Colonic mucosa (tissue), 4 donors: Measurements from ENCODE around the gene ARL6IP1. TPM values are rescaled to one million over a fixed set of nuclear protein-coding genes. Genes with fewer than 3 reads are reported as not detected.

Experiments
- DNase-seq: peaks from one replicate; pipeline ENCODE4 v3.0.0-alpha.2; 2020
- H3K27ac ChIP-seq: fragments of 200-600 bp; one replicate; pipeline ENCODE4 v1.8.0; 2021
- H3K27me3 ChIP-seq: fragments of 200-600 bp; one replicate; pipeline ENCODE4 v1.8.0; 2021
- H3K36me3 ChIP-seq: fragments of 200-600 bp; one replicate; pipeline ENCODE4 v1.8.0; 2021
- H3K4me1 ChIP-seq: fragments of 200-600 bp; one replicate; pipeline ENCODE4 v1.8.0; 2021; ENCODE audit warnings: mild to moderate bottlenecking
- H3K4me3 ChIP-seq: fragments of 200-600 bp; one replicate; pipeline ENCODE4 v1.8.0; 2021
- H3K9ac ChIP-seq, 2 donors: one replicate each; pipeline ENCODE4 v1.7.0; 2013; ENCODE audit warnings: control low read depth in 2 of 2, low read depth in 2 of 2, low read length in 2 of 2
- H3K9me3 ChIP-seq: fragments of 200-600 bp; one replicate; pipeline ENCODE4 v1.8.0; 2021
- intact Hi-C: fragments of 100-400 bp; cut with DNase I; formaldehyde crosslinking; loops from one replicate; pipeline ENCODE4 v1.14.1; 2022
- total RNA-seq, 2 donors: library from RNA; stranded (reverse); fragmentation: NEBNext Ultra II Directional in 1 of 2; extraction: Animal tissue kit (Norgen Biotek cat#: 25700) in 1 of 2; gene quantifications; one replicate each; pipeline ENCODE4 v1.2.1, GENCODE V29; 2021
- TF ChIP-seq, protein P1 (sequence below): fragments of 200-600 bp; IDR thresholded peaks from one replicate; pipeline ENCODE4 v1.8.0; 2022; ENCODE audit warnings: antibody characterized with exemption, mild to moderate bottlenecking
- donor health status: healthy.
- donor health status: DM: no; HTN: no; CAD: no.
- donor health status: DM: no; HTN: no; CAD: no.

ARL6IP1 gene
- total RNA-seq, 2 donors from 2014 or later: 205 to 251 TPM

DNA sequence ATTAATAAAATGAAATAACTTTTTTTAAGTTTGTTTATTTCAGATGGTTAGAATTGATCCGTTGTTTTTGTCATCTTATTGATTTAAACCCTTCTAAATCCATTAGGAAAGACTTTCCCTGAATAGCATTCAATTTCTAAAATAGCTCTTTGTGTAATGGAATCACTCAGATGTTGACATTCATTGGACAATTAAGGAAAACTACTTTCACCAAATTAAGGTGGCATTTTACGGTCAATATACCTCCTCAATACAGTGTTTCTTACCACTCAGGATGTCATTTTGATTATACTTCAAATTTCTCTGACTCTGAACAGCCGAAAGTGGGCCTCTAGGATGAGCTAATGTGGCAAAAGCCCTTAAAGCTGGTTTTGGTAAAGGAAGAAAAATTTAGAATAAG is 1.8 kb downstream of the ARL6IP1 start:
- Histone ChIP-seq H3K4me1 (peaks cover 4% of the 10 kb centered on the region), H3K27ac (no peak overlapping the region), H3K9me3 (no peaks in the 10 kb centered on the region), H3K9ac (peak overlapping the region in 1 of 2 donors; percentile 99), H3K27me3 (no peaks in the 10 kb centered on the region), H3K36me3 (peaks cover 5% of the 10 kb centered on the region), H3K4me3 (no peak overlapping the region)
- TF ChIP-seq, protein P1, sequence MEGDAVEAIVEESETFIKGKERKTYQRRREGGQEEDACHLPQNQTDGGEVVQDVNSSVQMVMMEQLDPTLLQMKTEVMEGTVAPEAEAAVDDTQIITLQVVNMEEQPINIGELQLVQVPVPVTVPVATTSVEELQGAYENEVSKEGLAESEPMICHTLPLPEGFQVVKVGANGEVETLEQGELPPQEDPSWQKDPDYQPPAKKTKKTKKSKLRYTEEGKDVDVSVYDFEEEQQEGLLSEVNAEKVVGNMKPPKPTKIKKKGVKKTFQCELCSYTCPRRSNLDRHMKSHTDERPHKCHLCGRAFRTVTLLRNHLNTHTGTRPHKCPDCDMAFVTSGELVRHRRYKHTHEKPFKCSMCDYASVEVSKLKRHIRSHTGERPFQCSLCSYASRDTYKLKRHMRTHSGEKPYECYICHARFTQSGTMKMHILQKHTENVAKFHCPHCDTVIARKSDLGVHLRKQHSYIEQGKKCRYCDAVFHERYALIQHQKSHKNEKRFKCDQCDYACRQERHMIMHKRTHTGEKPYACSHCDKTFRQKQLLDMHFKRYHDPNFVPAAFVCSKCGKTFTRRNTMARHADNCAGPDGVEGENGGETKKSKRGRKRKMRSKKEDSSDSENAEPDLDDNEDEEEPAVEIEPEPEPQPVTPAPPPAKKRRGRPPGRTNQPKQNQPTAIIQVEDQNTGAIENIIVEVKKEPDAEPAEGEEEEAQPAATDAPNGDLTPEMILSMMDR: no peak
- DNase-seq: no peak
- intact Hi-C loops: no loop called here

DNA sequence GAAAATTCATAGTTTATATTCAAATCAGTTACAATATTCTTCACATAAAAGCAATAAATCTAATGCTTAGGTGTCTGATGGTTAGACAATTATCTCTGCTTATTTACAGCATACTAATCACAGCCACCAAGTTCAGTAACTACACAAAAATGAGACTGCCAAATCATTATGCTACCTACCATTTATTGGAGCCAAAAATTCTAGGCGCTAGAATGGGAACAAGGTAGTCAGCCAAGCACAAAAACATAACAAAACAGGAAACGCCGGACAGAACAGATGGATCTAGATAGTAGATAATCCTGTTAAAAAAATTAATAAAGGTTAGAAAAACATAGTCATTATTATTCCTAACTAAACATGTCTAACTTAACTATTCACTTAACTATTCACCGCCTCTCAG is 3.6 kb downstream of the ARL6IP1 start:
- TF ChIP-seq, protein P1: no peak
- no peaks in the 10 kb centered on the region for H3K27me3 ChIP-seq
- no peak overlapping the region for H3K4me3 ChIP-seq
- no peak overlapping the region for H3K9ac ChIP-seq
- DNase-seq: no peak
- H3K9me3 ChIP-seq: no peaks in the 10 kb centered on the region
- peaks cover 5% of the 10 kb centered on the region for H3K36me3 ChIP-seq
- intact Hi-C loops: no loop called here
- H3K27ac ChIP-seq: no peak overlapping the region
- peaks cover 4% of the 10 kb centered on the region for H3K4me1 ChIP-seq

DNA sequence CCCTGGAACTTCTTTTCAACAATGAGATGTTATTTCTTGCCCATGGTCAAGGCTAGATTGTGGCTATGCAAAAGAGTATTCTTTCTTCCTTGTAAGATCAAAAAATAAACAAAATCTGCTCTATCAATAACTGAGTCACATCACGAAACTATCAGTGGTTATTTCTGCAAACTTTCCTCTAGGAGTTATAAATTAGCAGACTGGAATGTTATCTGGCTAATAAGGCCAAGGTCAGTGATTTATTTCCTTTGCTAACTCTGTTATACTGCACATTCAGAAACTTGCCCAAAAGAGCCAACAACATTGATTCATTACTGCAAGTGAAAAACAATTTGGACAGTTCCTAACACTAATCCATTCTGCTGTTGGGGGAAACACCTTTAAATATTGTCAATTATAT is 5.0 kb downstream of the ARL6IP1 start:
- TF ChIP-seq, protein P1: no peak
- Histone ChIP-seq H3K27ac (no peak overlapping the region), H3K36me3 (peaks cover 5% of the 10 kb centered on the region), H3K4me3 (no peak overlapping the region), H3K27me3 (no peaks in the 10 kb centered on the region), H3K9ac (no peak overlapping the region), H3K9me3 (no peaks in the 10 kb centered on the region), H3K4me1 (no peaks in the 10 kb centered on the region)
- intact Hi-C loops: no loop called here
- no peak for DNase-seq

DNA sequence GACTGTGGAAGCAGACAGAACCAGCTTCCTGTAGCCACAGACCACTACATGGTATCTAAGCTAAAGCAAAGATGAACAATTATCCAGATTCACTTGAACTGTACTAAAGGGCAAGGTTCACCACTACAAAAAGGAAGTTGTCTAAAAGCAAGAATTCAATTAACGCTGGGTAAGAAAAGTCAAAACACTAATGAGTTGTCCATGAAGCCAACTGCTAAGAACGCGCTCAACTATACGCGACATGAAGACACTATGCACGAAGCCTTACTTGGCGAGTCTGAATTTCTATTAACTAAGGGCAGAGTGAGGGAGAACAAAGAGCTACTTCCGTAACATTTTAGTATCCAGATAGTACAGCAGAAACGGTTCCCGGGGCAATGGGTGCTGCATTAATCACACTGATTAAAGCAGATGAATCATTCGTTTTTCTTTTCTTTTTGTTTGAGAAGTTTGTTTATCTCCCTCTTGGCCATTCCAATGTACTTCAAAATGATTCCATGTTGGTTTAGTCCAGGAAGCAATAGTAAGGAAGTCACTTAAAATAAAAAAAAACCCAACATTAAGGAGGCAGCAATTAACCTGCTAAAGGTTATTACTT is 8.4 kb downstream of the ARL6IP1 start:
- intact Hi-C loops: no loop called here
- Histone ChIP-seq H3K36me3 (peaks cover 5% of the 10 kb centered on the region), H3K4me3 (no peak overlapping the region)

DNA sequence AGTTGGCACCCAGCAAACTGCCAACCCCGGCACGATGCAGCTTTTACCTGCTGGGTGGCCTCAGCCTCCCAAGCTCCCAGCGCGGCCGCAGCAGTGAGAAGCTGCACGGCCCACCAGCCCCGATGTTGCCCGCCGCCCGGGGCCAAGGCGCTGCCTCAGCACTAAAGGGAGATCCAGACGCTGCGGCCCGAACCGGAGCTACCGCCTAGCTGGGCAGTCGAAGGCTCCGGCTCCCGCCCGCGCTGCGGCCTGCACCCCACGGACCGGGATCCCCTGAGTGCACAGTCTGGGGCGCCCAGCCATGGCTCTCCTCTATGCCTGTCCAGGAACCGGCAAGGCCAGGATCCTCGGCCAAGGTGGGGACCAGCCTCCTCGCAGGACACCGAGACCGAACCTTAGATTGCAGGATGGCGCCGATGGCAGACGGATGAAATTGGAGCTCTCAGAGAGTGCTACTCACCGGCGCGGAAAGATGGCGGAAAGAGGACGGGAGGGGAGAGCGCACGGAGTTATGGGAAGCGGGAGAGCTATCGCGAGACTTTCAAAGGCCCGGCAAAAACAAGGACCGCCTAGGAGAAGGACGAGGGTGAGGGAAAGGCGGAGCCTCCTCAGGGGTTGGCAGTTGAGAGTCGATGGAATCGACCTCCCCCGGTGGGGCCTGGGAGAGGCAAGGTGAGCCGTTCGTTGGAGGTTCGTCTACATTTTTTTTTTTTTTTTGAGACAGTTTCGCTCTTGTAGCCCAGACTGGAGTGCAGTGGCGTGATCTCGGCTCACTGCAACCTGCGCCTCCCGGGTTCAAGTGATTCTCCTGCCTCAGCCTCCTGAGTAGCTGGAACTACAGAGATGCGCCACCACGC is 11.3 kb downstream of the ARL6IP1 start, which contains the start of gene RPS15A:
Gene RPS15A (minus strand): TSS at position 485 of the 857 bp plus-strand sequence. CDS start 1,221 bp downstream, outside the sequence.
- H3K4me1 ChIP-seq: peaks cover 16% of the 10 kb centered on the region
- TF ChIP-seq, protein P1: no peak

More for the DNA sequence above, 8.4 kb downstream of the ARL6IP1 start:
- Histone ChIP-seq H3K9me3 (no peaks in the 10 kb centered on the region), H3K27me3 (no peaks in the 10 kb centered on the region), H3K4me1 (peaks cover 5% of the 10 kb centered on the region), H3K27ac (no peak overlapping the region), H3K9ac (no peak overlapping the region)
- no peak for DNase-seq
- TF ChIP-seq, protein P1: no peak

More for the DNA sequence above, 11.3 kb downstream of the ARL6IP1 start, which contains the start of gene RPS15A:
- Histone ChIP-seq H3K9me3 (no peaks in the 10 kb centered on the region), H3K27me3 (no peaks in the 10 kb centered on the region), H3K4me3 (peak within 1 kb of the TSS; percentile 70), H3K27ac (peak within 1 kb of the TSS; percentile 67), H3K9ac (peak within 1 kb of the TSS; percentile 87 to 97), H3K36me3 (no peaks in the 10 kb centered on the region)
- peak; percentile 96 for DNase-seq
- intact Hi-C loops: no loop called here
